Mesenchymal stem cell (in vitro differentiated cells and primary cell): ENCODE data around the gene CYP2W1.
A peak's percentile ranks its signal among the peaks of the same experiment; 100 is the strongest.

ENCODE experiments used
- DNase-seq: peaks from one replicate; pipeline ENCODE4 v3.0.0-alpha.2; 2013
- H2AFZ ChIP-seq: one replicate; pipeline ENCODE4 v1.6.1; 2013; ENCODE audit warnings: low read depth, mild to moderate bottlenecking, control low read depth, inconsistent platforms, low read length, moderate library complexity
- H2AK5ac ChIP-seq: 2 replicates; pipeline ENCODE4 v1.6.1; 2013; ENCODE audit warnings: low read length, moderate library complexity, mild to moderate bottlenecking, inconsistent platforms; ENCODE audit not compliant: severe bottlenecking
- H2BK120ac ChIP-seq: one replicate; pipeline ENCODE4 v1.6.1; 2013; ENCODE audit warnings: low read depth, mild to moderate bottlenecking, inconsistent platforms, low read length, moderate library complexity
- H2BK12ac ChIP-seq, 2 experiments: one replicate each; pipeline ENCODE4 v1.6.1; 2013; ENCODE audit warnings: inconsistent platforms in 2 of 2, low read length in 2 of 2, mild to moderate bottlenecking in 2 of 2, moderate library complexity in 2 of 2, control low read depth in 1 of 2
- H2BK15ac ChIP-seq: one replicate; pipeline ENCODE4 v1.6.1; 2013; ENCODE audit warnings: mild to moderate bottlenecking, low read depth, inconsistent platforms; ENCODE audit not compliant: poor library complexity, severe bottlenecking
- H2BK5ac ChIP-seq: 2 replicates; pipeline ENCODE4 v1.6.1; 2013; ENCODE audit warnings: low read depth, mild to moderate bottlenecking, low read length, control low read depth, inconsistent platforms; ENCODE audit not compliant: poor library complexity, severe bottlenecking
- H3K14ac ChIP-seq, 2 experiments: one replicate each; pipeline ENCODE4 v1.6.1; 2013; ENCODE audit warnings: inconsistent platforms in 2 of 2, low read length in 2 of 2, control low read depth in 1 of 2, mild to moderate bottlenecking in 1 of 2, moderate library complexity in 1 of 2
- H3K18ac ChIP-seq, 2 experiments: one replicate each; pipeline ENCODE4 v1.6.1; 2013; ENCODE audit warnings: inconsistent platforms in 2 of 2, low read length in 2 of 2, control low read depth in 1 of 2, low read depth in 1 of 2, mild to moderate bottlenecking in 1 of 2
- H3K23ac ChIP-seq, 2 experiments: one replicate each; pipeline ENCODE4 v1.6.1; 2013; ENCODE audit warnings: inconsistent platforms in 2 of 2, low read length in 2 of 2, mild to moderate bottlenecking in 2 of 2, moderate library complexity in 2 of 2, control low read depth in 1 of 2
- H3K27ac ChIP-seq: 2 replicates; pipeline ENCODE4 v1.5.1; 2013; ENCODE audit warnings: mild to moderate bottlenecking, moderate library complexity, low read length, control low read depth, inconsistent platforms; ENCODE audit not compliant: poor library complexity, severe bottlenecking
- H3K27me3 ChIP-seq, 2 experiments: 2 replicates each; pipeline versions ENCODE4 v1.6.1 to v1.7.0; 2013; ENCODE audit warnings: low read length in 2 of 2, mild to moderate bottlenecking in 2 of 2, moderate library complexity in 2 of 2, control low read depth in 1 of 2, inconsistent platforms in 1 of 2; ENCODE audit not compliant: control insufficient read depth in 1 of 2, insufficient read depth in 1 of 2
- H3K36me3 ChIP-seq, 2 experiments: 2 replicates each; pipeline versions ENCODE4 v1.6.1 to v1.7.0; 2013; ENCODE audit warnings: low read length in 2 of 2, control low read depth in 1 of 2, inconsistent platforms in 1 of 2, low read depth in 1 of 2, mild to moderate bottlenecking in 1 of 2; ENCODE audit not compliant: insufficient read depth in 2 of 2, control insufficient read depth in 1 of 2
- H3K4ac ChIP-seq, 2 experiments: one replicate each; pipeline ENCODE4 v1.6.1; 2013; ENCODE audit warnings: inconsistent platforms in 2 of 2, low read length in 2 of 2, mild to moderate bottlenecking in 2 of 2, moderate library complexity in 2 of 2, control low read depth in 1 of 2, low read depth in 1 of 2
- H3K4me1 ChIP-seq: 2 replicates; pipeline ENCODE4 v1.6.1; 2013; ENCODE audit warnings: low read depth, low read length, control low read depth; ENCODE audit not compliant: control insufficient read depth, insufficient read depth
- H3K4me2 ChIP-seq: 2 replicates; pipeline ENCODE4 v1.6.1; 2013; ENCODE audit warnings: low read length, mild to moderate bottlenecking, inconsistent platforms; ENCODE audit not compliant: poor library complexity, severe bottlenecking
- H3K4me3 ChIP-seq, 2 experiments: 2 replicates each; pipeline versions ENCODE4 v1.5.1 to v1.7.0; 2013; ENCODE audit warnings: low read length in 2 of 2, mild to moderate bottlenecking in 2 of 2, control low read depth in 1 of 2, low read depth in 1 of 2; ENCODE audit not compliant: insufficient read depth in 1 of 2
- H3K79me1 ChIP-seq: replicated peaks from 2 replicates; pipeline ENCODE4 v1.6.1; 2013; ENCODE audit warnings: mild to moderate bottlenecking, control low read depth, low read length, inconsistent platforms; ENCODE audit not compliant: poor library complexity, severe bottlenecking
- H3K9ac ChIP-seq: 2 replicates; pipeline ENCODE4 v1.7.0; 2013; ENCODE audit warnings: mild to moderate bottlenecking, low read length, moderate library complexity
- H3K9me3 ChIP-seq: 2 replicates; pipeline ENCODE4 v1.7.0; 2013; ENCODE audit warnings: mild to moderate bottlenecking, low read length; ENCODE audit not compliant: control insufficient read depth
- H4K8ac ChIP-seq: one replicate; pipeline ENCODE4 v1.6.1; 2013; ENCODE audit warnings: inconsistent platforms, mild to moderate bottlenecking, low read length, moderate library complexity
- H4K91ac ChIP-seq: one replicate; pipeline ENCODE4 v1.6.1; 2013; ENCODE audit warnings: mild to moderate bottlenecking, low read length, inconsistent platforms
- WGBS: methylation state at CpG from one replicate; pipeline ENCODE4 v1.1.7; 2013; ENCODE audit warnings: mixed read lengths; 5-methylcytosine and 5-hydroxymethylcytosine counted together

Gene CYP2W1

DNA sequence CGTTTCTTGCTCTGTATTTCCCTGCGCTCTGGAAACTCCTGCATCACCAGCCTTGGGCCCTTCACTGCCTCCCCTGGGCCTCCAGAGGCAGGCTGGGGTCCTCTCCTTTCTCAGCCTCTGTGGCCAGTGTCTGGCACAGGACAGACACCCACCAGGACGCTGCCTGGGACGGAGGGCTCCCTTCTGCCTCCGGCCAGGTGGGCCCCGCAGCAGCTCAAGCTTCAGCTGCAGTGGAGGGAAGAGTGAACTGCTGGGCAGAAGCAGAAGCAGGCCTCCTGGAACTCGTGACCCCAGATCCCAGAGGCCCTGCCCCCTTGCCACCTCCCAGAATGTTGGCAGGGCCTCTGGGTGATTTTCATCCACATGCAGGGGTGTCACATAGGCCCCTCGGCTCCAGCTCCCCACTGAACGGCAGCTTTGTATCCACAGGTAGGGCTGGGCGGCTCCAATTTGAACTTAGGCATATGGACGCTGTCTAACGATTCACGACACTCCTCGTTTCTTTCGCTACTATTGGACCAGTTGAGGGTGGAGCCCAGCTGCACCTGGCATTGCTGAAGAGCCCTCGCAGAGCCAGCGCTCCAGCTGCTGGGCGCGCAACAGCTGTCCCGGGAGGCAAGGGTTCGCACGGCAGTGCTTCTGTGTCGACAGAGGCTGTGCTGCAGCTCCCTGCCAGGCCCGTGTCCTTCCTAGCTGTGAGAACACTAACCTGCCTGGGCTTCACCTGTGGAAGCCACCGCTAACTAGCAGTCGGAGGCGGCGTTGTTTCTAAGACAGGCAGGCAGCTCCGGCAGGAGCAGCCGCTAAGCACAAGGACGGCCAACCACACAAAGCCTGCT, 43.0 kb downstream of the CYP2W1 start:
- H2AFZ ChIP-seq: no peak overlapping the region
- no peak overlapping the region for H2AK5ac ChIP-seq
- H3K18ac ChIP-seq: no peak overlapping the region
- H3K9me3 ChIP-seq: no peaks in the 10 kb centered on the region
- H3K4me3 ChIP-seq: no peak overlapping the region
- peaks cover 27% of the 10 kb centered on the region for H3K4me1 ChIP-seq
- H3K23ac ChIP-seq: no peak overlapping the region
- H2BK15ac ChIP-seq: no peak overlapping the region
- H3K14ac ChIP-seq: no peak overlapping the region
- H3K36me3 ChIP-seq: peaks cover 17 to 54% of the 10 kb centered on the region in 2 experiments
- H3K79me1 ChIP-seq: peaks cover 60% of the 10 kb centered on the region
- H4K91ac ChIP-seq: no peak overlapping the region
- no peak overlapping the region for H3K9ac ChIP-seq
- DNase-seq: no peak
- no peak overlapping the region for H3K27ac ChIP-seq
- H2BK120ac ChIP-seq: no peak overlapping the region
- no peak overlapping the region for H2BK12ac ChIP-seq
- H2BK5ac ChIP-seq: no peak overlapping the region
- no peaks in the 10 kb centered on the region for H3K27me3 ChIP-seq
- no peak overlapping the region for H4K8ac ChIP-seq
- no peak overlapping the region for H3K4me2 ChIP-seq
- no peak overlapping the region for H3K4ac ChIP-seq
- WGBS: 94% methylated on average over 31 of the region's 31 CpGs

GRCh38 chr7:1026721-1027161, 43.8 kb downstream of the CYP2W1 start:
- Histone ChIP-seq H3K27me3 (no peaks in the 10 kb centered on the region), H4K8ac (no peak overlapping the region), H3K23ac (no peak overlapping the region), H3K27ac (no peak overlapping the region), H3K9me3 (no peaks in the 10 kb centered on the region), H3K4ac (no peak overlapping the region), H2BK12ac (no peak overlapping the region), H3K4me1 (peaks cover 27% of the 10 kb centered on the region), H3K14ac (no peak overlapping the region), H3K4me3 (peak overlapping the region in 1 of 2 experiments; percentile 80), H3K36me3 (peaks cover 15 to 47% of the 10 kb centered on the region in 2 experiments), H3K79me1 (peaks cover 55% of the 10 kb centered on the region), H4K91ac (no peak overlapping the region), H2BK5ac (no peak overlapping the region), H3K18ac (no peak overlapping the region), H3K4me2 (no peak overlapping the region), H2AFZ (no peak overlapping the region), H2BK15ac (no peak overlapping the region), H2AK5ac (no peak overlapping the region), H3K9ac (peak overlapping the region; percentile 91), H2BK120ac (no peak overlapping the region)
- 92% methylated on average over 19 of the region's 20 CpGs for WGBS
- DNase-seq: no peak

DNA sequence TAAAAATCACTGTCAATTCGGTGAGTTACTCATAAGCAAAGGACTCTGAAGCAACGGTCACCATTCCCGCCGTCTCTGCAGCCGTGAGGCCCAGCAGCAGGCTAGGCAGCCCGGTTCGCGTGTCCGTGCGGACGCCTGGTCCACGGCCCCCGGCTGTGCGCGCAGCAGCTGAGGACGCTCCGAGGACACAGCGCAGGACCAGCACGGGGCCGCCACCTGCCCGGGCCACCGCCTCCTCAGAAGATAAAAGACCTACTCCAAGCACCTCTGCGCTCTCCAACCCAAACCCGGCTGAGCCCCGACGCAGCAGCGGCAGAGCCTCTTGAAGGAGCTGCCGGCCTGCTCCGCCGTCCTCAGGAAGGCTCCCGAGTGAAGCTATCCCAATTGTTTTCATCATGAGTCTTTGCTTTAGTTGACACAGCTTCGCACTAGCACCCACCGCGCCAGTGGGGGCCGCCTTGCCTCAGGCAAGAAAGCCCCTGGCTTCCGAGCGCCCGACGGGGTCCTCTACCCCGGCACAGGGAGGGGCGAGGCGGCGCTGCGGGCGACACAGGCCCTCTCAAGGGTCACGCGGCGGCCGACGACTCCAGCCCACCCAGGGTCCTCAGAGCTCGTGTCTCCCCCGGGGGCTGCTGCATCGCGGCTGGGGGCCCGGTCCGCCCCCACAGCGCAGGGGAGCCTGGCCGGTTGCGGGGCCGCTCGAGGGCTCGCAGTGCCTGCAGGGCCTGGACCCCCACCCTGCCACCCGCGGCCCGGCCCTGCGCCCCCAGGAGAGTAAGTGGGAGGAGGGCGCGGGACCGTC, 44.5 kb downstream of the CYP2W1 start:
- Histone ChIP-seq H3K9ac (peak overlapping the region; percentile 91), H2BK12ac (peak overlapping the region in 1 of 2 experiments; percentile 37), H2BK5ac (no peak overlapping the region), H3K18ac (peak overlapping the region; percentile 55 to 89), H3K79me1 (peaks cover 54% of the 10 kb centered on the region), H2AFZ (peak overlapping the region; percentile 20), H3K36me3 (peaks cover 15 to 43% of the 10 kb centered on the region in 2 experiments), H4K8ac (no peak overlapping the region), H3K4me3 (peak overlapping the region; percentile 78 to 80), H4K91ac (no peak overlapping the region), H3K4me1 (peaks cover 27% of the 10 kb centered on the region), H3K14ac (peak overlapping the region in 1 of 2 experiments; percentile 68), H3K27me3 (no peaks in the 10 kb centered on the region), H2BK15ac (no peak overlapping the region), H3K4ac (peak overlapping the region in 1 of 2 experiments; percentile 64), H3K9me3 (no peaks in the 10 kb centered on the region), H3K23ac (peak overlapping the region; percentile 54 to 73), H3K27ac (no peak overlapping the region), H3K4me2 (peak overlapping the region; percentile 95), H2BK120ac (peak overlapping the region; percentile 83), H2AK5ac (no peak overlapping the region)
- WGBS: 26% methylated on average over 50 of the region's 69 CpGs
- DNase-seq: peak; percentile 56
